Measurements from ENCODE around the gene BMP6.

GRCh38 chr6:7828124-7828523 is 102.2 kb downstream of the BMP6 start:
- no peak for TF ChIP-seq POLR2A (IDR thresholded peaks at IDR 0.05)
- TF ChIP-seq, protein P1, sequence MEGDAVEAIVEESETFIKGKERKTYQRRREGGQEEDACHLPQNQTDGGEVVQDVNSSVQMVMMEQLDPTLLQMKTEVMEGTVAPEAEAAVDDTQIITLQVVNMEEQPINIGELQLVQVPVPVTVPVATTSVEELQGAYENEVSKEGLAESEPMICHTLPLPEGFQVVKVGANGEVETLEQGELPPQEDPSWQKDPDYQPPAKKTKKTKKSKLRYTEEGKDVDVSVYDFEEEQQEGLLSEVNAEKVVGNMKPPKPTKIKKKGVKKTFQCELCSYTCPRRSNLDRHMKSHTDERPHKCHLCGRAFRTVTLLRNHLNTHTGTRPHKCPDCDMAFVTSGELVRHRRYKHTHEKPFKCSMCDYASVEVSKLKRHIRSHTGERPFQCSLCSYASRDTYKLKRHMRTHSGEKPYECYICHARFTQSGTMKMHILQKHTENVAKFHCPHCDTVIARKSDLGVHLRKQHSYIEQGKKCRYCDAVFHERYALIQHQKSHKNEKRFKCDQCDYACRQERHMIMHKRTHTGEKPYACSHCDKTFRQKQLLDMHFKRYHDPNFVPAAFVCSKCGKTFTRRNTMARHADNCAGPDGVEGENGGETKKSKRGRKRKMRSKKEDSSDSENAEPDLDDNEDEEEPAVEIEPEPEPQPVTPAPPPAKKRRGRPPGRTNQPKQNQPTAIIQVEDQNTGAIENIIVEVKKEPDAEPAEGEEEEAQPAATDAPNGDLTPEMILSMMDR (IDR thresholded peaks at IDR 0.05) = no peak

All from heart left ventricle (tissue), 13 donors.